Measurements from ENCODE around the gene DDRGK1. TPM values are rescaled to one million over a fixed set of nuclear protein-coding genes. Genes with fewer than 3 reads are reported as not detected.

DDRGK1 gene
- total RNA-seq, 1 experiment from 2014 or later: 65.5 TPM

DNA sequence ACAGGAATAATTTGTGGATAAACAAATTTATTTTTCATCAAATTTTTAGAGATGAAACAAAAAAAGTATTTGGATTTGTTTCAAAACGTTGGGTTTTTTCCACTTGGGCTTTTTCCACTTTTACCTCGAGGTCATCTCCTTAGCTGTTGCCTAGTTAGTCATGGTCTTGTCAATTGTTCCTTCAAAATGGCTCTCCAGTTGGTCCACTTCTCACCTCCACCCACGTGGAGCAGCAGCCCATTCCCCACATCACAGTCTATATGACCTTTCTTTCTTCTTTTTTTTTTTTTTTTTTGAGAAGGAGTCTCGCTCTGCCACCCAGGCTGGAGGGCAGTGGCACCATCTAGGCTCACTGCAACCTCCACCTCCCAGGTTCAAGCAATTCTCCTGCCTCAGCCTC, 41.2 kb upstream of the DDRGK1 start:
- intact Hi-C loops (cut with micrococcal nuclease; ENCODE audit: unreplicated experiment): no loop called here
- H3K9me3 ChIP-seq (ENCODE audit: control insufficient read depth, insufficient read depth, low read depth, low read length): no peaks in the 10 kb centered on the region
- DNase-seq (ENCODE audit: low read depth, low spot score) (no peak), ATAC-seq (no peak)
- no peak overlapping the region for H3K4me3 ChIP-seq (ENCODE audit: low read depth in 2 of 2, low read length in 2 of 2)
- in situ Hi-C loops (cut with HindIII; ENCODE audit: low pct_unique_long_range_greater_than_20kb, low sequenced_read_pairs): no loop called here
- CTCF ChIA-PET: interaction anchor here (0.6 kb wide), 1 partner anchor 26 kb away, joined by 3 read pairs; no protein-coding TSS in a partner anchor
- H3K36me3 ChIP-seq (ENCODE audit: control insufficient read depth, insufficient read depth, low read length): no peaks in the 10 kb centered on the region
- POLR2A ChIA-PET: no interaction called here
- peaks cover 21% of the 10 kb centered on the region for H3K4me1 ChIP-seq (ENCODE audit: control insufficient read depth, insufficient read depth, low read length)
- TF ChIP-seq POLR2AphosphoS5 (IDR thresholded peaks at IDR 0.05; ENCODE audit: low read depth, low read length): no peak
- TF ChIP-seq, protein P1, sequence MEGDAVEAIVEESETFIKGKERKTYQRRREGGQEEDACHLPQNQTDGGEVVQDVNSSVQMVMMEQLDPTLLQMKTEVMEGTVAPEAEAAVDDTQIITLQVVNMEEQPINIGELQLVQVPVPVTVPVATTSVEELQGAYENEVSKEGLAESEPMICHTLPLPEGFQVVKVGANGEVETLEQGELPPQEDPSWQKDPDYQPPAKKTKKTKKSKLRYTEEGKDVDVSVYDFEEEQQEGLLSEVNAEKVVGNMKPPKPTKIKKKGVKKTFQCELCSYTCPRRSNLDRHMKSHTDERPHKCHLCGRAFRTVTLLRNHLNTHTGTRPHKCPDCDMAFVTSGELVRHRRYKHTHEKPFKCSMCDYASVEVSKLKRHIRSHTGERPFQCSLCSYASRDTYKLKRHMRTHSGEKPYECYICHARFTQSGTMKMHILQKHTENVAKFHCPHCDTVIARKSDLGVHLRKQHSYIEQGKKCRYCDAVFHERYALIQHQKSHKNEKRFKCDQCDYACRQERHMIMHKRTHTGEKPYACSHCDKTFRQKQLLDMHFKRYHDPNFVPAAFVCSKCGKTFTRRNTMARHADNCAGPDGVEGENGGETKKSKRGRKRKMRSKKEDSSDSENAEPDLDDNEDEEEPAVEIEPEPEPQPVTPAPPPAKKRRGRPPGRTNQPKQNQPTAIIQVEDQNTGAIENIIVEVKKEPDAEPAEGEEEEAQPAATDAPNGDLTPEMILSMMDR (IDR thresholded peaks at IDR 0.05): no peak
- TF ChIP-seq SIN3A (IDR thresholded peaks at IDR 0.05; ENCODE audit: borderline replicate concordance, insufficient read depth, low read depth, low read length): no peak
- TF ChIP-seq TCF7L2 (IDR thresholded peaks at IDR 0.05; ENCODE audit: low read depth, low read length): no peak
- no peak for TF ChIP-seq REST (IDR thresholded peaks at IDR 0.05; ENCODE audit: insufficient read depth in 1 of 2, low read depth in 2 of 2, low read length in 1 of 2)
- H3K27me3 ChIP-seq (ENCODE audit: control insufficient read depth, insufficient read depth, low read length): no peaks in the 10 kb centered on the region
- no peak overlapping the region for H3K27ac ChIP-seq (ENCODE audit: low read length)
- BruUV-seq (replicated peaks): no TSS peak

GRCh38 chr20:3245156-3245555, 40.7 kb upstream of the DDRGK1 start:
- peaks cover 19% of the 10 kb centered on the region for H3K4me1 ChIP-seq (ENCODE audit: control insufficient read depth, insufficient read depth, low read length)
- BruUV-seq (replicated peaks): no TSS peak
- TF ChIP-seq, protein P1 (IDR thresholded peaks at IDR 0.05): no peak
- TF ChIP-seq POLR2AphosphoS5 (IDR thresholded peaks at IDR 0.05; ENCODE audit: low read depth, low read length) (no peak), REST (IDR thresholded peaks at IDR 0.05; ENCODE audit: insufficient read depth in 1 of 2, low read depth in 2 of 2, low read length in 1 of 2) (no peak), TCF7L2 (IDR thresholded peaks at IDR 0.05; ENCODE audit: low read depth, low read length) (no peak)
- ChIA-PET CTCF (interaction anchor here (0.6 kb wide), 1 partner anchor 26 kb away, joined by 3 read pairs; no protein-coding TSS in a partner anchor), POLR2A (no interaction called here)
- DNase-seq (ENCODE audit: low read depth, low spot score): no peak
- no peak overlapping the region for H3K4me3 ChIP-seq (ENCODE audit: low read depth in 2 of 2, low read length in 2 of 2)
- ATAC-seq: no peak
- H3K9me3 ChIP-seq (ENCODE audit: control insufficient read depth, insufficient read depth, low read depth, low read length): no peaks in the 10 kb centered on the region
- peak overlapping the region; percentile 44 for H3K27ac ChIP-seq (ENCODE audit: low read length)
- H3K36me3 ChIP-seq (ENCODE audit: control insufficient read depth, insufficient read depth, low read length): no peaks in the 10 kb centered on the region
- in situ Hi-C loops (cut with HindIII; ENCODE audit: low pct_unique_long_range_greater_than_20kb, low sequenced_read_pairs): no loop called here
- no peaks in the 10 kb centered on the region for H3K27me3 ChIP-seq (ENCODE audit: control insufficient read depth, insufficient read depth, low read length)
- intact Hi-C loops (cut with micrococcal nuclease; ENCODE audit: unreplicated experiment): no loop called here
